WI38 (cell line): ENCODE results near the gene MTMR2.

Source experiments
- H3K4me3 ChIP-seq: 2 replicates; pipeline ENCODE4 v1.5.1; 2011; ENCODE audit warnings: low read depth, mild to moderate bottlenecking, control low read depth, low read length
- CTCF ChIP-seq: IDR thresholded peaks from 2 replicates; pipeline ENCODE4 v1.5.1; 2012; ENCODE audit warnings: low read depth, mild to moderate bottlenecking, control low read depth, low read length

The MTMR2 gene

DNA sequence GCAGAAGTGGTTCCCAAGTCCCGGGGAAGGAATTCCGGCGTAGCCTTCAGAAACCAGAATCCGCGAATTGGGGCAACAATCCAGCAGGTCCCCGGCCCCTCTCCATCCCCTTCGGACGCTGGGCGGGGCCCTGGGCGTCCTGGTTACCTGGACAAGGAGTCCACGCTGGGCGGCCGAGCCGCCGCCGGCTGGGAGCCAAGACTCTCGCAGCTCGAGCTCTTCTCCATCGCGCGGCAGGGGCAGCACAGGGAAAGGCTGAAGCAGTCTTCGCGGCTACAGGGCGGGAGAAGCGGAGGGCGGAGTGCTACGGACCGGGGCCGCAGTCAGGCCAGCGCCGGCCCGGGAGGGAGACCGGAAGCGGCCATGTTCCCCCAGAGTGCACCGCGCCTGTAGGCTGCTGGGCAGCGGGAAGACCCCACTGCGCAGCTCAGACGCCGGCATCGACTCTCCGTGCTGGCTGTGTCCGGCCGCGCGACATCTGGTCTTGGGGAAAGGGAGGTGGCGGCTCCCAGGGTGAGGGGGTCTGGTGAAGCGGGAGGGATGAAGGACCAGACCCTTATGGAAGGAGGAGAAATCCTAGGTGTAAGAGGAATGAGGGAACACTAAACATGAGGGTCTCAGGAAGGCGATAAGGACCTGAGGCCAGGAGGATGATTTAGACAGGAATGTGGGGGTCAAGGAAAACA is at the start of gene MTMR2:
TSS of gene MTMR2 (minus strand) at position 380 of the 686 bp plus-strand sequence. CDS start at position 227, 153 bp downstream.
- peak within 1 kb of the TSS; percentile 95 for H3K4me3 ChIP-seq
- TF ChIP-seq CTCF: no peak

DNA sequence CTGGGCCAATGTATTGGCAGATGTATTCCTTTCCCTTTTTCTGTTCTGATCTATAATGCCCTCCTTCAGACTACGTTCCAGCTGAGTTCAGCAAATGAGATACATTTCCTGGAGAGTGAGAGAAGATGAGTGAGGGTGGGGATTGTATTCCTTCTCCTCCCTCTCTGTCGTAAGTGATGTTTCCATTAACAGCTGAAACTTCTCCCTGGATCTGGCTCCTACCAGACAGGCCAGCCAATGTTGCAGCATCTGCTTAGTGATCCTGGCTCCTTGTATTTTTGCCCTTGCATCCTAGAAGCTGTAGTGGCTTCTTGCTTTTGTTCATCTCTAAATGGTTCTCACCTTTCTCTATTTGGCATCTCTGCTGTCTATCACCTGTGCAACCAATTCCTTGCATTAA is 48.2 kb upstream of the MTMR2 start:
- TF ChIP-seq CTCF: no peak
- no peak overlapping the region for H3K4me3 ChIP-seq

DNA sequence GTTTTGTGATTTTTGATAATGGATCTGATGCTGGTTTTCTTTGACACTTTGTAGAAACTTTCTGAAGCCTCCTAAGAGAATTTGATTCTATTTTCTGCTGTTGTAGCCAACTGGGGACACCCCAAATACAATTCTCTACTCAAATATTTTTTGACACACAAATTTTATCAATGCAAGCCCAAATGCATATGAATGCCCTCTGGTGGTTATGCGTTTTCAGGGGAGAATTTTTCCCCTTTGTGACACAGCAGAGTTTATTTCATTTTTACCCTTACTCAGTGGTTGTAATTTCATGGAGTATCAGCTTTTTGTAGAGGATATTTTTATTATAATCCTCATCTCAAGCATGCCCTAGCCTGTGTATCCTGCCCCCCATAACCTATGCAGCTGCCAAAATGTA is 44.7 kb upstream of the MTMR2 start:
- no peak for TF ChIP-seq CTCF
- H3K4me3 ChIP-seq: no peak overlapping the region

GRCh38 chr11:95964281-95964680 is 40.4 kb upstream of the MTMR2 start:
- no peak for TF ChIP-seq CTCF
- no peak overlapping the region for H3K4me3 ChIP-seq

GRCh38 chr11:95961758-95962157 is 37.9 kb upstream of the MTMR2 start:
- no peak for TF ChIP-seq CTCF
- H3K4me3 ChIP-seq: no peak overlapping the region

- no peak for TF ChIP-seq CTCF
Observed at GRCh38 chr11:95950905-95951304, 27.0 kb upstream of the MTMR2 start.

GRCh38 chr11:95948637-95949036 is 24.7 kb upstream of the MTMR2 start:
- no peak for TF ChIP-seq CTCF
- no peak overlapping the region for H3K4me3 ChIP-seq

More at GRCh38 chr11:95950905-95951304, 27.0 kb upstream of the MTMR2 start:
- H3K4me3 ChIP-seq: no peak overlapping the region
